ENCODE measurements around the gene FTCDNL1.

- TF ChIP-seq ZNF274 (IDR thresholded peaks at IDR 0.05; ENCODE audit: low read depth, low read length) (no peak), YY1 (IDR thresholded peaks at IDR 0.05; ENCODE audit: insufficient read depth, insufficient read length) (no peak)
Observed at GRCh38 chr2:199772035-199772976, 78.7 kb downstream of the FTCDNL1 start.

Data from NT2/D1 (cell line).